Endothelial cell of umbilical vein (primary cell): ENCODE data around the gene NBEA. TPM values are rescaled to one million over a fixed set of nuclear protein-coding genes. Genes with fewer than 3 reads are reported as not detected.

ENCODE experiments used
- BruUV-seq: library from RNA; stranded (reverse); fragments of 400-500 nt; replicated peaks from 2 replicates; lab custom pipeline; 2021; lab: Mats Ljungman, UMichigan
- CTCF ChIA-PET: fragments of 300-600, 350-600 bp; sonication (Branson Sonifier 250); formaldehyde crosslinking; loops from one replicate; lab custom pipeline; 2021; ENCODE audit warnings: antibody characterized with exemption, inconsistent platforms; lab: Charles Lee
- POLR2A ChIA-PET: fragments of 300-600, 350-600 bp; sonication (Branson Sonifier 250); formaldehyde crosslinking; loops from one replicate; lab custom pipeline; 2021; ENCODE audit warnings: antibody characterized with exemption, inconsistent platforms; lab: Charles Lee
- DNase-seq: peaks from one replicate; pipeline ENCODE4 v3.0.0-alpha.2; 2011; ENCODE audit warnings: low read depth, low spot score
- FAIRE-seq: peaks from 2 replicates; lab custom pipeline; 2011; peaks lifted over from hg19 to GRCh38; lab: Jason Lieb, UNC
- H2AFZ ChIP-seq: 2 replicates; pipeline ENCODE4 v1.6.0; 2012; ENCODE audit warnings: low read depth, low read length, control low read depth, inconsistent platforms
- H3K27ac ChIP-seq: 2 replicates; pipeline ENCODE4 v1.5.1; 2011; ENCODE audit warnings: low read depth, mild to moderate bottlenecking, control low read depth, low read length, moderate library complexity; ENCODE audit not compliant: insufficient read depth
- H3K27me3 ChIP-seq, 2 experiments: 2 replicates each; pipeline versions ENCODE4 v1.6.0 to v1.6.1; 2011; ENCODE audit warnings: low read length in 2 of 2, mixed read lengths in 1 of 2; ENCODE audit not compliant: control insufficient read depth in 2 of 2, insufficient read depth in 2 of 2
- H3K36me3 ChIP-seq, 2 experiments: 2 replicates in 1 of 2; 3 replicates in 1 of 2; pipeline ENCODE4 v1.5.1; 2011; ENCODE audit warnings: low read length in 2 of 2, mild to moderate bottlenecking in 1 of 2, moderate library complexity in 1 of 2; ENCODE audit not compliant: control insufficient read depth in 2 of 2, insufficient read depth in 2 of 2; ENCODE audit errors: extremely low read depth in 1 of 2
- H3K4me1 ChIP-seq: 3 replicates; pipeline ENCODE4 v1.5.1; 2011; ENCODE audit warnings: mild to moderate bottlenecking, low read length; ENCODE audit not compliant: control insufficient read depth, insufficient read depth; ENCODE audit errors: extremely low read depth
- H3K4me2 ChIP-seq: 2 replicates; pipeline ENCODE4 v1.6.1; 2011; ENCODE audit warnings: low read length, control low read depth, mixed read lengths; ENCODE audit not compliant: insufficient read depth
- H3K4me3 ChIP-seq, 3 experiments: fragments of 200-600 bp in 1 of 3; sonication (generic), shearing (Covaris generic) in 1 of 3; replicated peaks in 1 of 3; 2 replicates each; pipeline ENCODE4 v1.5.1; 2011 to 2016; ENCODE audit warnings: control low read depth in 3 of 3, low read length in 3 of 3, mild to moderate bottlenecking in 2 of 3, inconsistent platforms in 1 of 3, low read depth in 1 of 3, moderate library complexity in 1 of 3; ENCODE audit not compliant: insufficient read depth in 1 of 3
- H3K79me2 ChIP-seq: 2 replicates; pipeline ENCODE4 v1.6.0; 2012; ENCODE audit warnings: low read length, inconsistent platforms; ENCODE audit not compliant: control insufficient read depth, insufficient read depth
- H3K9ac ChIP-seq: replicated peaks from 2 replicates; pipeline ENCODE3; 2011; ENCODE audit warnings: low read length, control low read depth; ENCODE audit not compliant: insufficient read depth; ENCODE audit errors: extremely low read depth
- H3K9me1 ChIP-seq: replicated peaks from 3 replicates; pipeline ENCODE4 v1.6.0; 2011; ENCODE audit warnings: mild to moderate bottlenecking, low read length; ENCODE audit not compliant: control insufficient read depth, insufficient read depth; ENCODE audit errors: extremely low read depth
- H3K9me3 ChIP-seq: replicated peaks from 2 replicates; pipeline ENCODE4 v1.5.1; 2012; ENCODE audit warnings: low read length, inconsistent platforms; ENCODE audit not compliant: control insufficient read depth, insufficient read depth
- H4K20me1 ChIP-seq: replicated peaks from 2 replicates; pipeline ENCODE3; 2011; ENCODE audit warnings: mild to moderate bottlenecking, low read length; ENCODE audit not compliant: control insufficient read depth, insufficient read depth; ENCODE audit errors: extremely low read depth
- EZH2 ChIP-seq: IDR thresholded peaks from 2 replicates; pipeline ENCODE4 v1.6.1; 2012; ENCODE audit warnings: borderline replicate concordance, low read depth, mild to moderate bottlenecking, moderate library complexity, low read length, inconsistent platforms; ENCODE audit not compliant: severe bottlenecking
- FOS ChIP-seq: IDR thresholded peaks from 2 replicates; pipeline ENCODE4 v1.6.1; 2011; ENCODE audit warnings: mild to moderate bottlenecking, low read length, moderate library complexity, borderline replicate concordance; ENCODE audit not compliant: insufficient read depth
- GATA2 ChIP-seq: IDR thresholded peaks from 2 replicates; pipeline ENCODE4 v1.7.0; 2011; ENCODE audit warnings: low read depth, mild to moderate bottlenecking, moderate library complexity, mixed read lengths, low read length; ENCODE audit not compliant: insufficient read length, insufficient read depth
- JUN ChIP-seq: IDR thresholded peaks from 2 replicates; pipeline ENCODE4 v1.6.1; 2011; ENCODE audit warnings: borderline replicate concordance, low read depth; ENCODE audit not compliant: insufficient read length, insufficient read depth
- MAX ChIP-seq: IDR thresholded peaks from 2 replicates; pipeline ENCODE4 v1.6.1; 2011; ENCODE audit not compliant: insufficient read depth, insufficient read length
- MYC ChIP-seq: IDR thresholded peaks from one replicate; pipeline ENCODE4 v1.6.1; 2011; ENCODE audit warnings: mild to moderate bottlenecking, low read depth, low read length
- POLR2A ChIP-seq: IDR thresholded peaks from 2 replicates; pipeline ENCODE4 v1.6.1; 2012; ENCODE audit warnings: low read depth, mild to moderate bottlenecking, control low read depth, low read length
- POLR2AphosphoS5 ChIP-seq: IDR thresholded peaks from 2 replicates; pipeline ENCODE4 v1.6.1; 2012; ENCODE audit warnings: low read depth, mild to moderate bottlenecking, control low read depth, low read length, moderate library complexity; ENCODE audit not compliant: insufficient read depth
- dilution Hi-C: fragments of 300-500 bp; cut with MboI; formaldehyde crosslinking; loops from one replicate; pipeline ENCODE4 v1.15.0; 2019; ENCODE audit warnings: low sequenced_read_pairs; ENCODE audit not compliant: extremely low pct_ligation_motif_present
- intact Hi-C: fragments of 100-400 bp; cut with micrococcal nuclease; formaldehyde crosslinking; loops from one replicate; pipeline ENCODE4 v1.10.0; 2022
- polyA plus RNA-seq, 4 experiments: library from polyadenylated mRNA; depleted of rRNA in 3 of 4; stranded (reverse) in 3 of 4; unstranded in 1 of 4; fragments of >200 nt; gene quantifications; 2 replicates each; pipeline versions ENCODE4 v1.2.1 to v1.2.3, GENCODE V29; 2011 to 2012; ENCODE audit warnings: missing spikeins in 1 of 4
- total RNA-seq: library from RNA; stranded (reverse); gene quantifications from 2 replicates; pipeline ENCODE4 v1.2.3, GENCODE V29; 2021

The NBEA gene
- total and polyA plus RNA-seq, 2 donors (not counting 3 experiments of a cell fraction or from before 2014, with no cell fraction given), result 3.0 to 4.8 TPM

- Histone ChIP-seq H2AFZ (no peak overlapping the region), H3K4me3 (no peak overlapping the region), H3K9me1 (no peaks in the 10 kb centered on the region), H4K20me1 (no peaks in the 10 kb centered on the region), H3K9ac (no peak overlapping the region), H3K9me3 (no peaks in the 10 kb centered on the region), H3K36me3 (no peaks in the 10 kb centered on the region), H3K4me2 (no peak overlapping the region), H3K4me1 (peaks cover 3% of the 10 kb centered on the region), H3K79me2 (no peaks in the 10 kb centered on the region), H3K27me3 (no peaks in the 10 kb centered on the region), H3K27ac (no peak overlapping the region)
- BruUV-seq, result no TSS peak
- FAIRE-seq, result no peak
- intact Hi-C loops, result no loop called here
- ChIA-PET POLR2A (no interaction called here), CTCF (no interaction called here)
- no peak for TF ChIP-seq FOS
- DNase-seq, result no peak
- dilution Hi-C loops, result no loop called here
Observed at GRCh38 chr13:35557475-35557874, 615.4 kb downstream of the NBEA start.

GRCh38 chr13:35561540-35561939 lies 619.5 kb downstream of the NBEA start:
- H3K27me3 ChIP-seq, result no peaks in the 10 kb centered on the region
- ChIA-PET CTCF (no interaction called here), POLR2A (no interaction called here)
- no peaks in the 10 kb centered on the region for H3K9me1 ChIP-seq
- no peak overlapping the region for H2AFZ ChIP-seq
- no peaks in the 10 kb centered on the region for H4K20me1 ChIP-seq
- no peaks in the 10 kb centered on the region for H3K9me3 ChIP-seq
- DNase-seq (no peak), FAIRE-seq (no peak)
- TF ChIP-seq FOS, result no peak
- TF ChIP-seq POLR2A, result no peak
- TF ChIP-seq MAX, result no peak
- no peak for TF ChIP-seq MYC
- TF ChIP-seq EZH2, result no peak
- TF ChIP-seq JUN, result no peak
- TF ChIP-seq GATA2, result no peak
- no peak for TF ChIP-seq POLR2AphosphoS5
- H3K4me2 ChIP-seq, result no peak overlapping the region
- dilution Hi-C loops (no loop called here), intact Hi-C loops (no loop called here)
- no peak overlapping the region for H3K4me3 ChIP-seq
- no peak overlapping the region for H3K9ac ChIP-seq
- no peaks in the 10 kb centered on the region for H3K36me3 ChIP-seq
- BruUV-seq, result no TSS peak
- no peak overlapping the region for H3K27ac ChIP-seq
- H3K79me2 ChIP-seq, result no peaks in the 10 kb centered on the region
- H3K4me1 ChIP-seq, result no peaks in the 10 kb centered on the region
